Motor neuron (in vitro differentiated cells): ENCODE results near the gene PHF21B. TPM values are rescaled to one million over a fixed set of nuclear protein-coding genes. Genes with fewer than 3 reads are reported as not detected.
A peak's percentile ranks its signal among the peaks of the same experiment; 100 is the strongest.

Source experiments
- ATAC-seq, 8 experiments: fragments of 200-7000 bp; cut with Tn5 transposase; replicated peaks in 6 of 8; 2 replicates each; pipeline ENCODE4 v1.8.0; 2021; ENCODE audit warnings: mild to moderate bottlenecking in 8 of 8, moderate library complexity in 8 of 8
- H3K27ac ChIP-seq, 2 donors: fragments of 250-450 bp; sonication (Bioruptor Pico); 2 replicates each; pipeline ENCODE4 v1.9.0; 2021; ENCODE audit warnings: antibody characterized with exemption in 2 of 2, mild to moderate bottlenecking in 2 of 2, moderate library complexity in 1 of 2
- H3K4me1 ChIP-seq, 2 donors: fragments of 250-450 bp; sonication (Bioruptor Pico); replicated peaks in 1 of 2; 2 replicates each; pipeline ENCODE4 v1.6.1; 2021; ENCODE audit warnings: antibody characterized with exemption in 2 of 2, mild to moderate bottlenecking in 2 of 2, moderate library complexity in 1 of 2
- H3K4me3 ChIP-seq, 5 donors: fragments of 250-450 bp; sonication (Bioruptor Pico); 2 replicates each; pipeline ENCODE4 v1.9.0; 2021; ENCODE audit warnings: antibody characterized with exemption in 5 of 5, mild to moderate bottlenecking in 5 of 5, moderate library complexity in 4 of 5
- WGBS, 10 experiments: fragments of 450-650 bp; shearing (Covaris generic); methylation state at CpG; one replicate each; pipeline ENCODE4 v1.0.0; 2022; 5-methylcytosine and 5-hydroxymethylcytosine counted together
- in situ Hi-C, 9 experiments: fragments of 400-800 bp; cut with MboI; loops; one replicate each; pipeline ENCODE4 v1.15.0; 2021; ENCODE audit warnings: low sequenced_read_pairs in 9 of 9, low pct_unique_long_range_greater_than_20kb in 2 of 9; ENCODE audit not compliant: unreplicated experiment in 9 of 9
- total RNA-seq, 8 experiments: library from RNA; unstranded; fragments of 300-600 nt; gene quantifications; 2 replicates each; pipeline versions ENCODE4 v1.2.3 to v1.2.4, GENCODE V29; 2022

The PHF21B gene
- total RNA-seq, 8 experiments from 2014 or later: 0.66 to 84.5 (median 22.6) TPM

- no peak overlapping the region for H3K4me3 ChIP-seq
- H3K27ac ChIP-seq: no peak overlapping the region
- WGBS, 10 experiments: 20 to 92% (median 74%) methylated on average over 1 to 15 of the region's 20 CpGs; no CpG with 5 or more reads in 2 of the 10 experiments
- no peak for ATAC-seq
- in situ Hi-C loops: no loop called here
- H3K4me1 ChIP-seq: peaks cover 0 to 10% of the 10 kb centered on the region in 2 donors
Measured at GRCh38 chr22:44944883-44945601, 64.8 kb downstream of the PHF21B start.

GRCh38 chr22:44943701-44944324 is 66.0 kb downstream of the PHF21B start:
- peaks cover 0 to 11% of the 10 kb centered on the region in 2 donors for H3K4me1 ChIP-seq
- ATAC-seq: no peak
- no peak overlapping the region for H3K4me3 ChIP-seq
- H3K27ac ChIP-seq: no peak overlapping the region
- WGBS, 10 experiments: 10 to 100% (median 93%) methylated on average over 1 to 8 of the region's 17 CpGs; no CpG with 5 or more reads in 1 of the 10 experiments
- in situ Hi-C loops: no loop called here

- peaks cover 0 to 11% of the 10 kb centered on the region in 2 donors for H3K4me1 ChIP-seq
- ATAC-seq: no peak
- no peak overlapping the region for H3K4me3 ChIP-seq
- no peak overlapping the region for H3K27ac ChIP-seq
- 25 to 72% (median 50%) methylated on average over 1 to 7 of the region's 23 CpGs; no CpG with 5 or more reads in 7 of the 10 experiments for WGBS, 10 experiments
- in situ Hi-C loops: no loop called here
Measured at GRCh38 chr22:44942979-44943700, 66.7 kb downstream of the PHF21B start.

- Histone ChIP-seq H3K4me1 (peaks cover 0 to 11% of the 10 kb centered on the region in 2 donors), H3K4me3 (no peak overlapping the region), H3K27ac (no peak overlapping the region)
- in situ Hi-C loops: no loop called here
- no peak for ATAC-seq
- 8 to 100% (median 82%) methylated on average over 1 to 2 of the region's 7 CpGs; no CpG with 5 or more reads in 6 of the 10 experiments for WGBS, 10 experiments
Measured at GRCh38 chr22:44942056-44942455, 67.7 kb downstream of the PHF21B start.

- peak in 1 of 8 experiments; percentile 9 for ATAC-seq
- peaks cover 0 to 11% of the 10 kb centered on the region in 2 donors for H3K4me1 ChIP-seq
- 40 to 100% (median 81%) methylated on average over 1 to 12 of the region's 15 CpGs; no CpG with 5 or more reads in 7 of the 10 experiments for WGBS, 10 experiments
- H3K4me3 ChIP-seq: no peak overlapping the region
- H3K27ac ChIP-seq: no peak overlapping the region
- in situ Hi-C loops: no loop called here
Measured at GRCh38 chr22:44941207-44941606, 68.6 kb downstream of the PHF21B start.

DNA sequence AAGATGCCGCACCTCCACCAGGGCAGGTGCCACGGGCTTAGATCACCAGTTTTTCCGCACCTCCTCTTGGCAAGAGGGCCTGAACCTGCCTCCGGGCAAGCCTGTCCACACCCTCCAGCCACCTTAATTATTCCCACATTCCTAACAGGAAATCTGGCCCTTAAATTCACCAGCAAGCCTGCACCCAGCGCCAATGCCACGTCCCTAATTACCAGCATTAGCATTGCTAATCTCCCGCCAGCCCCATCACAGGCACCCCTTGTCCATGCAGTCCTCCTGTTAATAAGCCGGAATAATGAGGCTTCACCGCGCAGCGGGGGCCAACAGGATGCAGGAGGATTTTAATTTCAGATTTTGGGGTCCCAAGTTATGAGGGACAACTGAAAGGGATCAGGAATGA is 69.7 kb downstream of the PHF21B start:
- ATAC-seq: peak in 6 of 8 experiments; percentile 38 to 80 (median 71)
- Histone ChIP-seq H3K27ac (no peak overlapping the region), H3K4me1 (peaks cover 0 to 11% of the 10 kb centered on the region in 2 donors), H3K4me3 (no peak overlapping the region)
- in situ Hi-C loops: no loop called here
- WGBS, 10 experiments: 0 to 80% (median 57%) methylated on average over 1 to 10 of the region's 11 CpGs; no CpG with 5 or more reads in 2 of the 10 experiments

GRCh38 chr22:44939451-44939850 is 70.4 kb downstream of the PHF21B start:
- H3K27ac ChIP-seq: no peak overlapping the region
- in situ Hi-C loops: no loop called here
- H3K4me1 ChIP-seq: peaks cover 0 to 11% of the 10 kb centered on the region in 2 donors
- no peak overlapping the region for H3K4me3 ChIP-seq
- no peak for ATAC-seq
- 80% methylated on average over 1 of the region's 11 CpGs; no CpG with 5 or more reads in 9 of the 10 experiments for WGBS, 10 experiments

GRCh38 chr22:44938886-44939285 is 70.9 kb downstream of the PHF21B start:
- Histone ChIP-seq H3K27ac (no peak overlapping the region), H3K4me3 (no peak overlapping the region), H3K4me1 (peaks cover 4 to 14% of the 10 kb centered on the region in 2 donors)
- in situ Hi-C loops: no loop called here
- ATAC-seq: no peak
- 27 to 91% (median 70%) methylated on average over 2 to 14 of the region's 14 CpGs; no CpG with 5 or more reads in 3 of the 10 experiments for WGBS, 10 experiments

- no peak for ATAC-seq
- in situ Hi-C loops: no loop called here
- 40 to 100% (median 91%) methylated on average over 1 to 4 of the region's 8 CpGs; no CpG with 5 or more reads in 5 of the 10 experiments for WGBS, 10 experiments
- H3K4me3 ChIP-seq: no peak overlapping the region
- no peak overlapping the region for H3K27ac ChIP-seq
- H3K4me1 ChIP-seq: peaks cover 6 to 18% of the 10 kb centered on the region in 2 donors
Measured at GRCh38 chr22:44937216-44937615, 72.6 kb downstream of the PHF21B start.

GRCh38 chr22:44936201-44936600 is 73.6 kb downstream of the PHF21B start:
- in situ Hi-C loops: no loop called here
- Histone ChIP-seq H3K4me1 (peaks cover 6 to 15% of the 10 kb centered on the region in 2 donors), H3K27ac (no peak overlapping the region), H3K4me3 (no peak overlapping the region)
- WGBS, 10 experiments: 60 to 100% (median 88%) methylated on average over 1 to 4 of the region's 16 CpGs; no CpG with 5 or more reads in 3 of the 10 experiments
- ATAC-seq: no peak

GRCh38 chr22:44935724-44936123 is 74.1 kb downstream of the PHF21B start:
- WGBS, 10 experiments: 86 to 100% (median 100%) methylated on average over 1 to 7 of the region's 11 CpGs; no CpG with 5 or more reads in 4 of the 10 experiments
- in situ Hi-C loops: no loop called here
- Histone ChIP-seq H3K4me3 (no peak overlapping the region), H3K27ac (no peak overlapping the region), H3K4me1 (peaks cover 6 to 15% of the 10 kb centered on the region in 2 donors)
- ATAC-seq: no peak

DNA sequence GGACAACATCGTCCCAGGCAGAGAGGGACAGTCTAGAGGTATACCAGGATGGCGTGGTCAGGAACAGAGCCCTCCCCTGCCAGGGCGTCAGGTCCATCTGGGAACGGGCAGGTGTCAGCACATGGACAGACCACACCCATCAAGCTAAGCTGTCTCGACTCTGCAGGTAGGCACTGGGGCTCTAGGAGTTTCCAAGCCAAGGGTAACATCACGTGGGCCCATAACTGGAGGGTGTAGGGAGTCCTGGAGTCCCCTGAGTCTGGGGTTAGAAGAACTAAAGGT is 75.4 kb downstream of the PHF21B start:
- 45 to 100% (median 77%) methylated on average over 1 to 4 of the region's 6 CpGs; no CpG with 5 or more reads in 6 of the 10 experiments for WGBS, 10 experiments
- in situ Hi-C loops: no loop called here
- Histone ChIP-seq H3K27ac (no peak overlapping the region), H3K4me1 (peaks cover 6 to 7% of the 10 kb centered on the region in 2 donors), H3K4me3 (no peak overlapping the region)
- peak in 1 of 8 experiments; percentile 9 for ATAC-seq
